Effector CD8-positive, alpha-beta T cell (primary cell): ENCODE results near the gene LRIT1.

Experiments used
- DNase-seq: peaks from one replicate; lab custom pipeline; 2025; lab: John Stamatoyannopoulos, UW

Gene LRIT1

GRCh38 chr10:84214046-84214572 lies 27.2 kb downstream of the LRIT1 start:
- DNase-seq, result no peak

GRCh38 chr10:84213076-84213475 lies 28.3 kb downstream of the LRIT1 start:
- DNase-seq, result no peak

- no peak for DNase-seq
Measured at GRCh38 chr10:84212014-84212413, 29.3 kb downstream of the LRIT1 start.

DNA sequence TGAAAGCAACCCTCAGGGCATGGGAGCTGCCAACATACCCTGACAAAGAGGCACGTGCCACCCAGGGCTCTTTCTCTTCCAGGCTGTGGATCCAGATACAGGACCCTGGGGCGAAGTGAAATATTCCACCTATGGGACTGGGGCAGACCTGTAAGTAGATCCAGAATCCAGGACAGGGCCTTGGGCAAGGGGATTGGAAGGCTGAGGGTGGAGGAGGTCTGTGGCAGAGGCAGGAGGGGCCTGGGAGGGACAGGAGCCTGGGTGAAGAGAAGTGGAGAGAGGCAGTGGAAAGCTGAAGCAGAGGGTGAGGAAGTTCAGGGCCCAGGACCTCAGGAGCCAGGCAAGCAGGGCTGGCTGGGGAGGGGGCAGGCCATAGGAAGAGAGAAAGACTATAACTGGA lies 29.8 kb downstream of the LRIT1 start:
- no peak for DNase-seq

DNA sequence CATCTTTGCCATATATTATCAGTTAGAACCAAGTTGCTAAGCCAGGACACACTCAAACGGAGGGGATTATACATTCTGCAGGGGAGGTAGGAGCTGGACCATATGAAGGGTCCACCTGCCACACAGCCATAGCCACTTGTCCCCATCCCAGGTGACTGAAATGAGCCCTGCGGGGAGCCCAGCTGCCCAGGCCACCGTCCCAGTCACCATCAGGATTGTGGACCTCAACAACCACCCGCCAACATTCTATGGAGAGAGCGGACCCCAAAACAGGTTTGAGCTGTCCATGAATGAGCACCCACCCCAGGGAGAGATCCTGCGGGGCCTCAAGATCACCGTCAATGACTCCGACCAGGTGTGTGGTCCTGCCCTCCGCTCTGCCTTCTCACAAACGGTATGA lies 33.3 kb downstream of the LRIT1 start:
- no peak for DNase-seq

DNA sequence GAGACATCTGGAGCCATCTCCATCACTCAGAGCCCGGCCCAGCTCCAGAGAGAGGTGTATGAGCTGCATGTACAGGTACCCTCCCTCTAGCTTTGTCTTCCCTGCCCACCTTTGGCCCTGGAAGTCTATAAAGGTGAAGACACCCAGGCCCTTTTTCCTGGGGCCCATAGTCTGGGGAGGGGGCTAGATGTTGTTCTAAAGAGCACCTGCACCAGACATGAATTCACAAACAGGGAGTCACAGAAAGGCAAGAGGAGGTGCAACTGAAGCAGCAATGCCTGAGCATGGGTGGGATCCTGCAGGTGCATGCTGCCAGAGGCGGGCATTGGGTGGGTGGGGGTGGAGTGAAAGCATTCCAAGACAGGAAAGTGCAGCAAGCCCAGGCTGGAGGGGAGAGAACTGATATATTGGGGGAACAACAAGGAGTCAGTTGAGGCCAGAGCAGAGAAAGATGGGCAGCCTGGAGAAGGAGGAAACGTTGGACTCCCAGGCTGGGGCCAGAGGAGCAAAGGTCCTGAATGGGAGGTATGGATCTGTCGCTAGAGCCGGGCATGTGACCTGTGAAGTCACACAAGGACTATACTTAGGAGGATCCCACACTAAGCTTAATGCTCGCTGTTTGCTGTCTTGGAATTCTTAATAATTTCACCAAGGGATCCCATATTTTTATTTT lies 35.4 kb downstream of the LRIT1 start:
- DNase-seq, result no peak

- DNase-seq, result peak; percentile 55
Measured at GRCh38 chr10:84205049-84205852, 36.1 kb downstream of the LRIT1 start.

DNA sequence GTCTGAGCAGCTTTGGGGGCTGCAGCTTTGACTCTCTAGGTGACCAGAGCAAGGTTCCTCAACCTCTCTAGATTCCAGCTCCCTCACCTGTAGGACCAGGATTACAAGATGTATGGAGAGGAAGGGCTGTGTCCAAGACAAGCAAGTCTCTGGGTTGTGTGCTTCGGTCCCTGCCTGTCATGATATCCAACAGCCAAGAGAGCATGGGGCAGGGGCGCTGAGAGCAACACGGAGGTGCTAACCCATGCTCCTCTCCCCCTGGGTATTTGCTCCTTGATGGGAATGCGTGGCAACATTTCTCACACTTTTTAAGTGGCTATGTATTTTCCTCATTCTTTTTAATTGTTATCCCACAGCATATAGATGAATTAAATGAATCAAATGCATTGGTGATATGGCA lies 36.7 kb downstream of the LRIT1 start:
- no peak for DNase-seq

DNA sequence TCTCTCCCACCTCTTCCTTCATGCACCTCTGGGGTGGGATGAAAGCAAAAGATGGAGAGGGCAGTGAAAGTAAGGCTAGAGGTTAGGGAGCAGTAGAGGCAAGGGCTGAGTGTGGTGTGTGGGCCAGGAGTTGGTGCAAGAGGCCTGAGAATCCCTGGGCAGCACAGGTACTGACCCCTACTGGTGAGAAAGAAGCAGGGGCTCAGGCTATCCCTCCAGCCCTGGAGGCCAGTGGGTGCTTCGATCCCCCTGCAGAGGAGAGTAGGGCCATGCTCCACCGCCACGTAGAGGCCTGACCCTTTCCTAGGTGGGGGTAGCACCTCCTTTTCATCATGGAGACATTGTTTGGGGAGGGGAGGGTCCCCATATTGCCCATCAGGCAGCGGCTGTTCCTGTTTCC lies 37.2 kb downstream of the LRIT1 start:
- DNase-seq, result no peak

- no peak for DNase-seq
Measured at GRCh38 chr10:84202349-84202748, 39.0 kb downstream of the LRIT1 start.

- DNase-seq, result no peak
Measured at GRCh38 chr10:84201682-84202081, 39.7 kb downstream of the LRIT1 start.

- DNase-seq, result no peak
Measured at GRCh38 chr10:84201244-84201606, 40.1 kb downstream of the LRIT1 start.

DNA sequence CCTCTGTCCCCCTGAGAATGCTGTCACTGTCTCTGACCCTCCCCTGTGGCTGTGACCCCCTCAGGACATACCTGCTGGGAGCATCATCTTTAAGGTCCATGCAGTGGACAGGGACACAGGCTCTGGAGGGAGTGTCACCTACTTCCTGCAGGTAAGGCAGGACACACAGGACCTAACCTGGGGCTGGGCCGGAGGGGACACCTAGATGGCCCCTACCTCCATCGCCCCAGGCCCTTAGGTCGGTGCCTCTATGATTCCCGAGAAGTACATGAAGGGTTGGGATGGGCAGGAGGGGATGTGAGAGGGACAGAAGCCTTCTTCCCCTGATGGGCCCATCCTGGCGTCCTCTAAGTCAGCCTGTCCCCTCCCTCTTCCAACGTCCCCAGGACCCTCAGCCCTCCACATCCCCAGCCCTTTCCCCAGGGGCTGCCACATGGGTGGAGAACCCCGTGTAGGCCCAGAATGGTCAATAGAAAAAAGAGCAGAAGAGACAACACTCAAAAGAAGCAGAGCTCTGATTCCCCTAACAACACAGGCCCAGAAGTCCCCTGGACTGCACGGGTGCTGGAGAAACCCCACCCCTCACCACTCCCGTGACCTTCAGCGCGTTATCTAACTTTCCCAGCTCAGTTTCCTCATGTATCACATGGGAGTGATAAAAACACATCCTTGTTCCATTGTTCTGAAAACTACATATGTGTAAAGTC lies 40.7 kb downstream of the LRIT1 start:
- no peak for DNase-seq

- DNase-seq, result no peak
Measured at GRCh38 chr10:84198206-84198915, 43.0 kb downstream of the LRIT1 start.

DNA sequence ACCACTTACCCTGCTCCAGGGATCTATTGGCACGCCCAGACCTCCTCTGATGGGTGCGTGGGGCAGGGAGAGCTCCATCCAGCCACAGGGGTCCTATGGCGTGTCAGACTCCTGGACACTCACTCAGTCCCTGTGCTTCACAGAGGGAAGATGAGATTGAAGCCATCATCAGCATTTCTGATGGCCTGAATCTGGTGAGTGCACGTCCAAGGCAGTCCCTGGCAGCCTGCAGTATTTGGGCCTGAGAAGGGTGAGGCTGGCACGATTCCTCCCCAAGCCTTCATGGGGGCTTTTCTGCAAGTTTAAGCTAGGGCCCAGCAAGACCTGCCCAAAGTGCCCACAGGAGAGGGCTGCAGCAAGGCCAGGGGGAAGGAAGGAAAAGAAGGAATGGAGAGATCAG lies 43.7 kb downstream of the LRIT1 start:
- DNase-seq, result no peak

- no peak for DNase-seq
Measured at GRCh38 chr10:84196941-84197340, 44.4 kb downstream of the LRIT1 start.

- DNase-seq, result no peak
Measured at GRCh38 chr10:84196083-84196482, 45.3 kb downstream of the LRIT1 start.

GRCh38 chr10:84195044-84195830 lies 46.1 kb downstream of the LRIT1 start:
- DNase-seq, result no peak

DNA sequence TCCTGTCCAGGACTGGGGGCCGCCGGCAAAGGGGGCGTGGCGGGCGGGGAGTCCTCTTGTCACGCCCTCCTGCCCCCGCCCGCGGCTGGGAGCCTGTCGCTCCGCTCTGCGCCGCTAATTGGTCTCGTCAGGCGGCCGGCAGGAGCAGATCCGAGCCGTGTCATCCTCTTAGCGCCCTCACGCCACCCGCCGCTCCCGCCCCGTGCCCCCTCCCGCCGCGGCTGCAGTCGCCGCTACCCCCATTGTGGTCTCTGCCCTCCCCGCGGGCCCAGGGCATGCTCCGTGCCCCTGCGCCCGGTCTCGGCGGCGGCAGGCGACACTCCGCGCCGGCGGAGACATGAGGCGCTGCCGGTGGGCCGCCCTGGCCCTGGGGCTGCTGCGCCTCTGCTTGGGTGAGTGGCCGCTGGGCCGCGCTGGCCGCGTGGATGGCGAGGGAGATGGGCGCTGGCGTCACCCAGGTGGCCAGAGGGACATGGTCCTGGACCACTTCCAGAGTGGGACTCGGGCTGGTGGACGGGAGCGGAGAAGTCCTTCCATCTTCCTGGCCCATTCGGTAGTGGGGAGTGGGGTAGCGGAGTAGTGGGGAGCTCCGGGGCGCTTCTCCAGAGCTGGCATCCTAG lies 46.8 kb downstream of the LRIT1 start, which contains the start of gene CDHR1:
CDHR1 (plus strand) TSS at position 114 of the 620 bp plus-strand sequence; CDS start at position 338, 224 bp downstream.
- DNase-seq, result peak; percentile 33

DNA sequence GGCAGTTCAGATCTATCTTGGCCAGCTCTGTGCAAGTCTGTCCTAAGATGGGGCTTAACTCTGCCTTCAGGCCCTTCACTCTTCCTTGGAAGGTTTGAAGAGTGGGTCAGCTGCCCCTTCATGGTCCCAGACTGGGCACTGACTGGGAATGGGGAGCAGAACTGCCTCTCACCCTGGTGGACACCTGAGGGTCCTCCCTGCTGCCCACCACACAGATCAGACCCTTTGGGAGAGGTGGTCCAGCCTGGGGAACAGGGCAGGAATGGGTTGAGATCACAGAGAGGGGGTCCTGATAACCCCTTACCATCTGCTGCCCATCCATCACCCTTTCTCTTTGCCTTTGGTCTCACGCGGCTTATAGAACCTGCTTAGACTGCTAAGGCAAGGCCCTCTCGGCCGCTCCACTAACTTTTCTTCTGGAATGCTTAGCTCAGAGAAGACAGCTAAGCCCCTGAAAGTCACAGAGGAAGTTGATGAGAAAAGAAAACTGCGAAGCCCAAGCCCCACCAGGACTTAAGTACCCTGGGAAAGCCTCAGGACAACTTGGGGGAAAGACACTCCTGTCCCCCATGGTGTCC lies 47.4 kb downstream of the LRIT1 start:
- no peak for DNase-seq
